H9 (cell line): ENCODE data around the gene CERK. TPM values are rescaled to one million over a fixed set of nuclear protein-coding genes. Genes with fewer than 3 reads are reported as not detected.

Source experiments
- DNase-seq: peaks from one replicate; pipeline ENCODE4 v3.0.0-alpha.2; 2017
- H2AFZ ChIP-seq: one replicate; pipeline ENCODE4 v1.6.1; 2013; ENCODE audit warnings: mild to moderate bottlenecking, low read length, control low read depth, moderate library complexity
- H2AK5ac ChIP-seq: 2 replicates; pipeline ENCODE4 v1.6.1; 2013; ENCODE audit warnings: low read length, control low read depth, mixed read lengths; ENCODE audit not compliant: insufficient read length
- H2BK120ac ChIP-seq: one replicate; pipeline ENCODE4 v1.6.1; 2013; ENCODE audit warnings: low read depth, mild to moderate bottlenecking, low read length, control low read depth, inconsistent platforms; ENCODE audit not compliant: poor library complexity, severe bottlenecking
- H2BK12ac ChIP-seq: 2 replicates; pipeline ENCODE4 v1.6.1; 2013; ENCODE audit warnings: low read length, control low read depth, mixed read lengths, low read depth; ENCODE audit not compliant: insufficient read length
- H2BK15ac ChIP-seq: 2 replicates; pipeline ENCODE4 v1.6.1; 2013; ENCODE audit warnings: low read depth, low read length, control low read depth
- H2BK20ac ChIP-seq: one replicate; pipeline ENCODE4 v1.6.1; 2013; ENCODE audit warnings: low read depth, mild to moderate bottlenecking, low read length, control low read depth, inconsistent platforms; ENCODE audit not compliant: poor library complexity, severe bottlenecking
- H2BK5ac ChIP-seq: 2 replicates; pipeline ENCODE4 v1.6.1; 2013; ENCODE audit warnings: low read length, control low read depth, mixed read lengths; ENCODE audit not compliant: insufficient read length
- H3K14ac ChIP-seq: 2 replicates; pipeline ENCODE4 v1.6.1; 2013; ENCODE audit warnings: low read length, control low read depth; ENCODE audit not compliant: insufficient read depth
- H3K18ac ChIP-seq: 2 replicates; pipeline ENCODE4 v1.6.1; 2013; ENCODE audit warnings: low read depth, mild to moderate bottlenecking, mixed read lengths, low read length, control low read depth; ENCODE audit not compliant: insufficient read length
- H3K23ac ChIP-seq: 2 replicates; pipeline ENCODE4 v1.6.1; 2013; ENCODE audit warnings: low read length, control low read depth, mixed read lengths, low read depth; ENCODE audit not compliant: insufficient read length
- H3K23me2 ChIP-seq: 2 replicates; pipeline ENCODE4 v1.6.1; 2013; ENCODE audit warnings: low read depth, mild to moderate bottlenecking, mixed read lengths, low read length, control low read depth; ENCODE audit not compliant: insufficient read length, poor library complexity, severe bottlenecking
- H3K27ac ChIP-seq: 2 replicates; pipeline ENCODE4 v1.5.1; 2013; ENCODE audit warnings: low read length, control low read depth, mixed read lengths, low read depth; ENCODE audit not compliant: insufficient read length
- H3K27me3 ChIP-seq: 2 replicates; pipeline ENCODE4 v1.6.1; 2013; ENCODE audit warnings: low read length, control low read depth, inconsistent platforms; ENCODE audit not compliant: insufficient read depth
- H3K4ac ChIP-seq: 2 replicates; pipeline ENCODE4 v1.6.1; 2013; ENCODE audit warnings: low read depth, mild to moderate bottlenecking, control low read depth, inconsistent platforms, low read length, moderate library complexity
- H3K4me1 ChIP-seq: 2 replicates; pipeline ENCODE4 v1.6.1; 2013; ENCODE audit warnings: low read length, control low read depth, inconsistent platforms; ENCODE audit not compliant: insufficient read depth
- H3K4me2 ChIP-seq: 2 replicates; pipeline ENCODE4 v1.6.1; 2013; ENCODE audit warnings: low read length, control low read depth, mixed read lengths; ENCODE audit not compliant: insufficient read length, insufficient read depth
- H3K56ac ChIP-seq: 2 replicates; pipeline ENCODE4 v1.6.1; 2013; ENCODE audit warnings: low read depth, mild to moderate bottlenecking, mixed read lengths, low read length, control low read depth; ENCODE audit not compliant: insufficient read length
- H3K79me1 ChIP-seq: 2 replicates; pipeline ENCODE4 v1.6.1; 2013; ENCODE audit warnings: low read depth, mild to moderate bottlenecking, moderate library complexity, low read length, control low read depth, inconsistent platforms; ENCODE audit not compliant: insufficient read depth, poor library complexity, severe bottlenecking
- H3K79me2 ChIP-seq: 2 replicates; pipeline ENCODE4 v1.6.1; 2013; ENCODE audit warnings: low read length, control low read depth, inconsistent platforms; ENCODE audit not compliant: insufficient read depth
- H3K9ac ChIP-seq: 2 replicates; pipeline ENCODE4 v1.6.1; 2013; ENCODE audit warnings: low read length, control low read depth, mixed read lengths; ENCODE audit not compliant: insufficient read length; ENCODE audit errors: extremely low read depth
- H3K9me3 ChIP-seq: one replicate; pipeline ENCODE4 v1.6.1; 2013; ENCODE audit warnings: low read depth, low read length, inconsistent platforms; ENCODE audit not compliant: control insufficient read depth
- H3T11ph ChIP-seq: one replicate; pipeline ENCODE4 v1.6.1; 2013; ENCODE audit warnings: mild to moderate bottlenecking, low read length, control low read depth, inconsistent platforms
- H4K20me1 ChIP-seq: one replicate; pipeline ENCODE4 v1.6.1; 2013; ENCODE audit not compliant: control insufficient read depth, insufficient read length, insufficient read depth
- H4K5ac ChIP-seq: 2 replicates; pipeline ENCODE4 v1.6.1; 2013; ENCODE audit warnings: low read depth, mild to moderate bottlenecking, mixed read lengths, low read length, control low read depth; ENCODE audit not compliant: insufficient read length
- H4K8ac ChIP-seq: replicated peaks from 2 replicates; pipeline ENCODE4 v1.6.1; 2013; ENCODE audit warnings: low read length, control low read depth, mixed read lengths, low read depth; ENCODE audit not compliant: insufficient read length
- H4K91ac ChIP-seq: 2 replicates; pipeline ENCODE4 v1.6.1; 2013; ENCODE audit warnings: low read depth, mild to moderate bottlenecking, moderate library complexity, mixed read lengths, low read length, control low read depth; ENCODE audit not compliant: insufficient read length
- H3K27ac Mint-ChIP-seq, 3 experiments: 2 replicates in 2 of 3; 3 replicates in 1 of 3; pipeline ENCODE4 v1.8.0; 2020 to 2021; ENCODE audit warnings: mixed read lengths in 3 of 3, mild to moderate bottlenecking in 1 of 3, moderate library complexity in 1 of 3
- H3K27me3 Mint-ChIP-seq: 2 replicates; pipeline ENCODE4 v1.8.0; 2021; ENCODE audit warnings: low read depth, mild to moderate bottlenecking, moderate library complexity, mixed read lengths
- H3K36me3 Mint-ChIP-seq, 3 experiments: 2 replicates in 2 of 3; 3 replicates in 1 of 3; pipeline ENCODE4 v1.8.0; 2020 to 2021; ENCODE audit warnings: low read depth in 3 of 3, mixed read lengths in 3 of 3; ENCODE audit not compliant: insufficient read depth in 1 of 3
- H3K4me1 Mint-ChIP-seq, 2 experiments: 2 replicates each; pipeline ENCODE4 v1.8.0; 2020; ENCODE audit warnings: mixed read lengths in 2 of 2
- H3K4me3 Mint-ChIP-seq, 2 experiments: 2 replicates in 1 of 2; 3 replicates in 1 of 2; pipeline ENCODE4 v1.8.0; 2020 to 2021; ENCODE audit warnings: mild to moderate bottlenecking in 2 of 2, mixed read lengths in 2 of 2, moderate library complexity in 1 of 2
- H3K9me3 Mint-ChIP-seq, 2 experiments: 2 replicates in 1 of 2; 3 replicates in 1 of 2; pipeline ENCODE4 v1.8.0; 2020; ENCODE audit warnings: mild to moderate bottlenecking in 2 of 2, mixed read lengths in 2 of 2, moderate library complexity in 1 of 2
- WGBS: extraction: QIAGEN DNeasy Blood & Tissue Kit; methylation state at CpG from one replicate; pipeline ENCODE4 v1.1.7; 2013; ENCODE audit warnings: missing lambda C conversion rate, low lambda C conversion rate, mixed read lengths; ENCODE audit not compliant: insufficient read length; ENCODE audit errors: extremely low coverage; 5-methylcytosine and 5-hydroxymethylcytosine counted together
- total RNA-seq: library from RNA; stranded (reverse); gene quantifications from 2 replicates; pipeline ENCODE4 v1.2.1, GENCODE V29; 2021
- TF ChIP-seq, protein P1 (sequence below): fragments of 200-600 bp; sonication (generic); conservative IDR thresholded peaks from 3 replicates; pipeline ENCODE4 v1.8.0; 2021; ENCODE audit warnings: antibody characterized with exemption, mild to moderate bottlenecking

CERK gene
- total RNA-seq, 1 experiment from 2014 or later, result 47.1 TPM

GRCh38 chr22:46686221-46687047, 51.6 kb downstream of the CERK start:
- no peaks in the 10 kb centered on the region for H4K20me1 ChIP-seq
- no peak overlapping the region for H3K18ac ChIP-seq
- no peak for DNase-seq
- H2AK5ac ChIP-seq, result no peak overlapping the region
- no peaks in the 10 kb centered on the region for H3K9me3 ChIP-seq
- no peak overlapping the region for H3K4me3 Mint-ChIP-seq
- H4K8ac ChIP-seq, result no peak overlapping the region
- no peaks in the 10 kb centered on the region for H3K27me3 Mint-ChIP-seq
- no peak overlapping the region for H2BK120ac ChIP-seq
- no peaks in the 10 kb centered on the region; the same call in 1 of the 2 replicates for H3K4me1 ChIP-seq
- WGBS, result no CpG with 5 or more reads among the region's 33 CpGs
- peak overlapping the region in 1 of 3 experiments; percentile 50; a peak in 2 of 7 replicates for H3K27ac Mint-ChIP-seq
- no peak overlapping the region for H3K23ac ChIP-seq
- H3K4me1 Mint-ChIP-seq, result peaks cover 3 to 8% of the 10 kb centered on the region in 2 experiments; a peak in 2 of 4 replicates
- no peak overlapping the region for H2AFZ ChIP-seq
- H4K5ac ChIP-seq, result no peak overlapping the region
- no peak overlapping the region for H3K14ac ChIP-seq
- H3K79me1 ChIP-seq, result no peaks in the 10 kb centered on the region
- H3K56ac ChIP-seq, result no peak overlapping the region
- no peak overlapping the region for H3T11ph ChIP-seq
- H2BK12ac ChIP-seq, result no peak overlapping the region
- H4K91ac ChIP-seq, result no peak overlapping the region
- no peak overlapping the region for H3K9ac ChIP-seq
- no peaks in the 10 kb centered on the region for H3K79me2 ChIP-seq
- H2BK15ac ChIP-seq, result no peak overlapping the region
- no peaks in the 10 kb centered on the region for H3K9me3 Mint-ChIP-seq
- TF ChIP-seq, protein P1, sequence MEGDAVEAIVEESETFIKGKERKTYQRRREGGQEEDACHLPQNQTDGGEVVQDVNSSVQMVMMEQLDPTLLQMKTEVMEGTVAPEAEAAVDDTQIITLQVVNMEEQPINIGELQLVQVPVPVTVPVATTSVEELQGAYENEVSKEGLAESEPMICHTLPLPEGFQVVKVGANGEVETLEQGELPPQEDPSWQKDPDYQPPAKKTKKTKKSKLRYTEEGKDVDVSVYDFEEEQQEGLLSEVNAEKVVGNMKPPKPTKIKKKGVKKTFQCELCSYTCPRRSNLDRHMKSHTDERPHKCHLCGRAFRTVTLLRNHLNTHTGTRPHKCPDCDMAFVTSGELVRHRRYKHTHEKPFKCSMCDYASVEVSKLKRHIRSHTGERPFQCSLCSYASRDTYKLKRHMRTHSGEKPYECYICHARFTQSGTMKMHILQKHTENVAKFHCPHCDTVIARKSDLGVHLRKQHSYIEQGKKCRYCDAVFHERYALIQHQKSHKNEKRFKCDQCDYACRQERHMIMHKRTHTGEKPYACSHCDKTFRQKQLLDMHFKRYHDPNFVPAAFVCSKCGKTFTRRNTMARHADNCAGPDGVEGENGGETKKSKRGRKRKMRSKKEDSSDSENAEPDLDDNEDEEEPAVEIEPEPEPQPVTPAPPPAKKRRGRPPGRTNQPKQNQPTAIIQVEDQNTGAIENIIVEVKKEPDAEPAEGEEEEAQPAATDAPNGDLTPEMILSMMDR, result no peak
- H2BK20ac ChIP-seq, result no peak overlapping the region
- H3K36me3 Mint-ChIP-seq, result peaks cover 9 to 44% (median 42%) of the 10 kb centered on the region in 3 experiments; a peak in 6 of 7 replicates
- H3K4ac ChIP-seq, result no peak overlapping the region
- H3K23me2 ChIP-seq, result no peaks in the 10 kb centered on the region
- H3K27me3 ChIP-seq, result no peaks in the 10 kb centered on the region
- no peak overlapping the region for H3K4me2 ChIP-seq
- H2BK5ac ChIP-seq, result no peak overlapping the region
- H3K27ac ChIP-seq, result no peak overlapping the region
